ENCODE results near the gene PRR5. TPM values are rescaled to one million over a fixed set of nuclear protein-coding genes. Genes with fewer than 3 reads are reported as not detected.
A peak's percentile ranks its signal among the peaks of the same experiment; 100 is the strongest.
"Not testable (repeated sequence)": the region's sequence is repeated elsewhere in the genome, so short reads cannot be mapped to it uniquely, and the experiment has no call there.

PRR5 gene
- total and polyA plus RNA-seq, 2 of the 13 experiments (the other 11 are each of a cell fraction or from before 2014, with no cell fraction given) = 11.6 to 27.5 TPM

DNA sequence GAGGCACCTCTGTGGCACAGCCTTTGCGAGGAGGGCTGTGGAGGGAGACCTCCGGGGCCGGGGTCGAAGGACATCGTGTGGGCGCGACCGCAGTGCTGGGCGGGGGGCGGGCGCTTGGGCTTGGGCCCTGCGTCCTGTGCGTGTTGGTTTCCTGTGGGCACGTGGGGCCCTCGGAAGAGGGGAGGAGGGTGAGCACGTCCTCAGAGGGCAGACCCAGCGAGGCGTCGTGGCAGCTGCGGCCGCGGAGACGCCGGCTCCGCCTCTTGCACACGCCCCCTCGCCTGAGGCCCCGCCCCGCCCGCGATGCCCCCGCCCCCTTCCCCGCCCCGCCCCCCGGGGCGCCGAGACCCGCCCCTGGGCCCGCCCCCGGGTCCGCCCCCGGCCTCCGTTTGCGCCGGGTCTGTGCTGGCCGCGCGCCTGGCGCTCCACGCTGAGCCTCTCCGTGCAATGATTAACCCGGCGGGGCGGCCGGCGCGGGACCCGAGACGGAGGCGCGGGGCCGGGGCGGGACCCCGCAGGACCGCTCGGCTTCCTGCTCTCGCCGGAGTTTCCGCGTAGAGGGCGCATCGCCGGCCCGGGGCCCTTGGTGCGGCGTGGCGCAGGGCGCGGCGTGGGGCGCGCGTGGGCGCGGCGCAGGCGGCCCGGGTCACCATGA, at the start of gene PRR5 (continued):
- TF ChIP-seq, protein P1, sequence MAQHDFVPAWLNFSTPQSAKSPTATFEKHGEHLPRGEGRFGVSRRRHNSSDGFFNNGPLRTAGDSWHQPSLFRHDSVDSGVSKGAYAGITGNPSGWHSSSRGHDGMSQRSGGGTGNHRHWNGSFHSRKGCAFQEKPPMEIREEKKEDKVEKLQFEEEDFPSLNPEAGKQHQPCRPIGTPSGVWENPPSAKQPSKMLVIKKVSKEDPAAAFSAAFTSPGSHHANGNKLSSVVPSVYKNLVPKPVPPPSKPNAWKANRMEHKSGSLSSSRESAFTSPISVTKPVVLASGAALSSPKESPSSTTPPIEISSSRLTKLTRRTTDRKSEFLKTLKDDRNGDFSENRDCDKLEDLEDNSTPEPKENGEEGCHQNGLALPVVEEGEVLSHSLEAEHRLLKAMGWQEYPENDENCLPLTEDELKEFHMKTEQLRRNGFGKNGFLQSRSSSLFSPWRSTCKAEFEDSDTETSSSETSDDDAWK (CRISPR knock-in tag; IDR thresholded peaks at IDR 0.05) = no peak
- no peak for TF ChIP-seq NR3C1 (CRISPR knock-in tag; IDR thresholded peaks at IDR 0.05)
- TF ChIP-seq, protein P2, sequence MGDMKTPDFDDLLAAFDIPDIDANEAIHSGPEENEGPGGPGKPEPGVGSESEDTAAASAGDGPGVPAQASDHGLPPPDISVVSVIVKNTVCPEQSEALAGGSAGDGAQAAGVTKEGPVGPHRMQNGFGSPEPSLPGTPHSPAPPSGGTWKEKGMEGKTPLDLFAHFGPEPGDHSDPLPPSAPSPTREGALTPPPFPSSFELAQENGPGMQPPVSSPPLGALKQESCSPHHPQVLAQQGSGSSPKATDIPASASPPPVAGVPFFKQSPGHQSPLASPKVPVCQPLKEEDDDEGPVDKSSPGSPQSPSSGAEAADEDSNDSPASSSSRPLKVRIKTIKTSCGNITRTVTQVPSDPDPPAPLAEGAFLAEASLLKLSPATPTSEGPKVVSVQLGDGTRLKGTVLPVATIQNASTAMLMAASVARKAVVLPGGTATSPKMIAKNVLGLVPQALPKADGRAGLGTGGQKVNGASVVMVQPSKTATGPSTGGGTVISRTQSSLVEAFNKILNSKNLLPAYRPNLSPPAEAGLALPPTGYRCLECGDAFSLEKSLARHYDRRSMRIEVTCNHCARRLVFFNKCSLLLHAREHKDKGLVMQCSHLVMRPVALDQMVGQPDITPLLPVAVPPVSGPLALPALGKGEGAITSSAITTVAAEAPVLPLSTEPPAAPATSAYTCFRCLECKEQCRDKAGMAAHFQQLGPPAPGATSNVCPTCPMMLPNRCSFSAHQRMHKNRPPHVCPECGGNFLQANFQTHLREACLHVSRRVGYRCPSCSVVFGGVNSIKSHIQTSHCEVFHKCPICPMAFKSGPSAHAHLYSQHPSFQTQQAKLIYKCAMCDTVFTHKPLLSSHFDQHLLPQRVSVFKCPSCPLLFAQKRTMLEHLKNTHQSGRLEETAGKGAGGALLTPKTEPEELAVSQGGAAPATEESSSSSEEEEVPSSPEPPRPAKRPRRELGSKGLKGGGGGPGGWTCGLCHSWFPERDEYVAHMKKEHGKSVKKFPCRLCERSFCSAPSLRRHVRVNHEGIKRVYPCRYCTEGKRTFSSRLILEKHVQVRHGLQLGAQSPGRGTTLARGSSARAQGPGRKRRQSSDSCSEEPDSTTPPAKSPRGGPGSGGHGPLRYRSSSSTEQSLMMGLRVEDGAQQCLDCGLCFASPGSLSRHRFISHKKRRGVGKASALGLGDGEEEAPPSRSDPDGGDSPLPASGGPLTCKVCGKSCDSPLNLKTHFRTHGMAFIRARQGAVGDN (CRISPR knock-in tag; IDR thresholded peaks at IDR 0.05) = peak; percentile 93

DNA sequence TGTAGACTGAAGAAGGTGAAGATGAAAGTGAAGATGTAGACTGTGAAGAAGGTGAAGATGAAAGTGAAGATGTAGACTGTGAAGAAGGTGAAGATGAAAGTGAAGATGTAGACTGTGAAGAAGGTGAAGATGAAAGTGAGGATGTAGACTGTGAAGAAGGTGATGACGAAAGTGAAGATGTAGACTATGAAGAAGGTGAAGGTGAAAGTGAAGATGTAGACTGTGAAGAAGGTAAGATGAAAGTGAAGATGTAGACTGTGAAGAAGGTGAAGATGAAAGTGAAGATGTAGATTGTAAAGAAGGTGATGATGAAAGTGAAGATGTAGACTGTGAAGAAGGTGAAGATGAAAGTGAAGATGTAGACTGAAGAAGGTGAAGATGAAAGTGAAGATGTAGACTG, 49.1 kb upstream of the PRR5 start:
- FAIRE-seq; H3K4me3 ChIP-seq (replicated peaks in 1 of 3; ENCODE audit: insufficient read depth in 1 of 3, low read depth in 2 of 3, low read length in 3 of 3); H3K9ac ChIP-seq (ENCODE audit: insufficient read depth, low read depth, low read length); intact Hi-C loops (cut with micrococcal nuclease; ENCODE audit: unreplicated experiment); in situ Hi-C loops (cut with HindIII; ENCODE audit: extremely low pct_ligation_motif_present, low pct_unique_long_range_greater_than_20kb); H3K4me2 ChIP-seq (ENCODE audit: low read depth, low read length); H3K9me3 ChIP-seq (ENCODE audit: low read length); DNase-seq (ENCODE audit: low spot score); ATAC-seq; BruUV-seq (replicated peaks); POLR2A ChIA-PET; H2AFZ ChIP-seq (ENCODE audit: low read length); CTCF ChIA-PET (ENCODE audit: low intra/inter-chr PET ratio, low total read pairs); H3K79me2 ChIP-seq (ENCODE audit: insufficient read depth, low read length); H3K27me3 ChIP-seq (ENCODE audit: control insufficient read depth in 1 of 2, insufficient read depth in 2 of 2, low read length in 2 of 2); H3K27ac ChIP-seq (ENCODE audit: extremely low read length, insufficient read depth, low read length); H4K20me1 ChIP-seq (ENCODE audit: insufficient read depth, low read length); H3K36me3 ChIP-seq (replicated peaks in 1 of 2; ENCODE audit: control insufficient read depth in 1 of 2, insufficient read depth in 2 of 2, low read length in 2 of 2): not testable (repeated sequence)
- 0% methylated on average over 1 of the region's 1 CpG for WGBS (ENCODE audit: low lambda C conversion rate)
- H3K4me1 ChIP-seq (ENCODE audit: insufficient read depth, low read length) = peaks cover 11% of the 10 kb centered on the region; the same call in 1 of the 2 replicates
